HCT116 (cell line): ENCODE measurements around the gene GRK1. TPM values are rescaled to one million over a fixed set of nuclear protein-coding genes. Genes with fewer than 3 reads are reported as not detected.

Experiments
- ATAC-seq: fragments of 200-7000 bp; cut with Tn5 transposase; 2 replicates; pipeline ENCODE4 v1.9.1; 2020; ENCODE audit warnings: mild to moderate bottlenecking, moderate library complexity
- BruUV-seq: library from RNA; stranded (reverse); fragments of 400-500 nt; replicated peaks from 2 replicates; lab custom pipeline; 2021; lab: Mats Ljungman, UMichigan
- CTCF ChIA-PET: fragments of 300-600 bp; sonication (Branson Sonifier 250); formaldehyde crosslinking; loops from one replicate; lab custom pipeline; 2021; ENCODE audit warnings: antibody characterized with exemption; lab: Charles Lee
- POLR2A ChIA-PET: fragments of 300-600, 350-600 bp; sonication (Branson Sonifier 250); formaldehyde crosslinking; loops from one replicate; lab custom pipeline; 2021; ENCODE audit warnings: antibody characterized with exemption; lab: Charles Lee
- RAD21 ChIA-PET, 2 experiments: fragments of 300-600 bp; sonication (Branson Sonifier 250); formaldehyde crosslinking; loops; one replicate each; lab custom pipeline; 2023; ENCODE audit warnings: low total read pairs in 2 of 2; ENCODE audit not compliant: uncharacterized antibody in 2 of 2, unreplicated experiment in 2 of 2, low non-redundant PET in 1 of 2; lab: Charles Lee
- DNase-seq: peaks from one replicate; pipeline ENCODE4 v3.0.0-alpha.2; 2010; ENCODE audit warnings: low read depth, low spot score
- H2AFZ ChIP-seq: fragments of 200-600 bp; shearing (Covaris generic), sonication (generic); 2 replicates; pipeline ENCODE4 v1.6.1; 2017; ENCODE audit warnings: low read depth, mixed run types, mixed read lengths, antibody characterized with exemption, low read length; ENCODE audit not compliant: poor library complexity, severe bottlenecking
- H3K27ac ChIP-seq: 2 replicates; pipeline ENCODE4 v1.5.1; 2012; ENCODE audit warnings: low read depth, low read length
- H3K27me3 ChIP-seq: fragments of 200-600 bp; sonication (generic); 2 replicates; pipeline ENCODE4 v1.6.1; 2016; ENCODE audit warnings: mixed run types, low read length, mixed read lengths; ENCODE audit not compliant: insufficient read depth
- H3K36me3 ChIP-seq, 2 experiments: fragments of 200-500 bp in 1 of 2; fragments of 200-600 bp in 1 of 2; sonication (Bioruptor generic) in 1 of 2; sonication (generic) in 1 of 2; 2 replicates each; pipeline versions ENCODE4 v1.5.1 to v1.6.1; 2014 to 2016; ENCODE audit warnings: low read length in 2 of 2, inconsistent platforms in 1 of 2, mixed read lengths in 1 of 2, mixed run types in 1 of 2; ENCODE audit not compliant: insufficient read depth in 2 of 2, control insufficient read depth in 1 of 2
- H3K4me1 ChIP-seq, 2 experiments: fragments of 200-600 bp in 1 of 2; sonication (generic) in 1 of 2; 2 replicates each; pipeline versions ENCODE4 v1.5.1 to v1.6.1; 2012 to 2017; ENCODE audit warnings: low read length in 2 of 2, inconsistent platforms in 1 of 2, mild to moderate bottlenecking in 1 of 2, mixed read lengths in 1 of 2, mixed run types in 1 of 2, moderate library complexity in 1 of 2; ENCODE audit not compliant: insufficient read depth in 2 of 2, control insufficient read depth in 1 of 2
- H3K4me2 ChIP-seq: fragments of 200-600 bp; sonication (generic); 2 replicates; pipeline ENCODE4 v1.6.1; 2017; ENCODE audit warnings: mixed run types, low read length, mixed read lengths
- H3K4me3 ChIP-seq, 2 experiments: fragments of 200-600 bp in 1 of 2; sonication (generic) in 1 of 2; replicated peaks in 1 of 2; 2 replicates each; pipeline ENCODE4 v1.5.1; 2011 to 2016; ENCODE audit warnings: low read length in 2 of 2, control low read depth in 1 of 2, low read depth in 1 of 2, mild to moderate bottlenecking in 1 of 2, mixed read lengths in 1 of 2, mixed run types in 1 of 2
- H3K79me2 ChIP-seq: fragments of 200-600 bp; sonication (generic); 2 replicates; pipeline ENCODE4 v1.6.1; 2017; ENCODE audit warnings: mild to moderate bottlenecking, mixed run types, low read length, moderate library complexity, mixed read lengths; ENCODE audit not compliant: insufficient read depth
- H3K9ac ChIP-seq: fragments of 200-600 bp; sonication (generic); 2 replicates; pipeline ENCODE4 v1.6.1; 2016; ENCODE audit warnings: low read length, mixed read lengths
- H3K9me2 ChIP-seq: fragments of 200-600 bp; sonication (generic), shearing (Covaris generic); 2 replicates; pipeline ENCODE4 v1.6.1; 2017; ENCODE audit warnings: mixed run types, mild to moderate bottlenecking, moderate library complexity; ENCODE audit not compliant: insufficient read depth
- H3K9me3 ChIP-seq, 2 experiments: fragments of 200-500 bp in 1 of 2; fragments of 200-600 bp in 1 of 2; sonication (Bioruptor generic) in 1 of 2; sonication (generic) in 1 of 2; 2 replicates each; pipeline ENCODE4 v1.6.1; 2014 to 2017; ENCODE audit warnings: low read length in 2 of 2, mixed read lengths in 2 of 2, inconsistent platforms in 1 of 2, low read depth in 1 of 2, mild to moderate bottlenecking in 1 of 2, mixed run types in 1 of 2, moderate library complexity in 1 of 2; ENCODE audit not compliant: control insufficient read depth in 1 of 2, insufficient read depth in 1 of 2
- H4K20me1 ChIP-seq: fragments of 200-600 bp; sonication (generic), shearing (Covaris generic); 2 replicates; pipeline ENCODE4 v1.6.1; 2017; ENCODE audit warnings: mixed run types, mild to moderate bottlenecking, moderate library complexity; ENCODE audit not compliant: insufficient read depth
- ATF3 ChIP-seq: IDR thresholded peaks from 2 replicates; pipeline ENCODE4 v1.6.1; 2012
- CBX3 ChIP-seq: IDR thresholded peaks from 2 replicates; pipeline ENCODE4 v1.6.1; 2012; ENCODE audit warnings: low read depth
- CEBPB ChIP-seq: IDR thresholded peaks from 2 replicates; pipeline ENCODE4 v1.6.1; 2012; ENCODE audit warnings: low read depth
- CTCF ChIP-seq, 3 experiments: fragments of 200-600 bp in 1 of 3; sonication (generic) in 1 of 3; IDR thresholded peaks in 2 of 3; conservative IDR thresholded peaks in 1 of 3; 2 replicates each; pipeline ENCODE4 v1.5.1; 2012 to 2017; ENCODE audit warnings: low read depth in 2 of 3, low read length in 2 of 3, antibody characterized with exemption in 1 of 3, borderline replicate concordance in 1 of 3, control low read depth in 1 of 3, mild to moderate bottlenecking in 1 of 3, mixed read lengths in 1 of 3, mixed run types in 1 of 3, moderate library complexity in 1 of 3; ENCODE audit not compliant: insufficient read depth in 1 of 3
- EGR1 ChIP-seq: IDR thresholded peaks from 2 replicates; pipeline ENCODE4 v1.6.1; 2012; ENCODE audit warnings: low read depth
- ELF1 ChIP-seq: IDR thresholded peaks from 2 replicates; pipeline ENCODE4 v1.6.1; 2012; ENCODE audit warnings: low read depth, borderline replicate concordance
- EZH2 ChIP-seq: fragments of 200-600 bp; sonication (generic); IDR thresholded peaks from 2 replicates; pipeline ENCODE4 v1.6.1; 2017; ENCODE audit warnings: antibody characterized with exemption, mixed run types
- EZH2phosphoT487 ChIP-seq: fragments of 200-600 bp; IDR thresholded peaks from 2 replicates; pipeline ENCODE4 v1.6.1; 2018; ENCODE audit warnings: antibody characterized with exemption, borderline replicate concordance
- FOSL1 ChIP-seq: IDR thresholded peaks from 2 replicates; pipeline ENCODE4 v1.6.1; 2012; ENCODE audit warnings: low read depth
- JUND ChIP-seq: IDR thresholded peaks from 2 replicates; pipeline ENCODE4 v1.6.1; 2012
- MAX ChIP-seq: IDR thresholded peaks from 2 replicates; pipeline ENCODE4 v1.6.1; 2012
- POLR2A ChIP-seq: IDR thresholded peaks from 2 replicates; pipeline ENCODE4 v1.7.0; 2011; ENCODE audit warnings: borderline replicate concordance; ENCODE audit not compliant: insufficient read depth, insufficient read length; ENCODE audit errors: extremely low read depth
- REST ChIP-seq: IDR thresholded peaks from 2 replicates; pipeline ENCODE4 v1.6.1; 2012; ENCODE audit warnings: low read depth
- SRF ChIP-seq: IDR thresholded peaks from 2 replicates; pipeline ENCODE4 v1.6.1; 2012; ENCODE audit warnings: low read depth
- TCF7L2 ChIP-seq: IDR thresholded peaks from 2 replicates; pipeline ENCODE4 v1.7.0; 2011; ENCODE audit warnings: borderline replicate concordance, inconsistent platforms; ENCODE audit not compliant: insufficient read depth, insufficient read length; ENCODE audit errors: extremely low read depth
- YY1 ChIP-seq: IDR thresholded peaks from 2 replicates; pipeline ENCODE4 v1.6.1; 2011; ENCODE audit warnings: low read length, low read depth, moderate library complexity, mild to moderate bottlenecking; ENCODE audit not compliant: insufficient replicate concordance; ENCODE audit errors: extremely low read depth
- ZBTB33 ChIP-seq: IDR thresholded peaks from 2 replicates; pipeline ENCODE4 v1.6.1; 2011; ENCODE audit warnings: mild to moderate bottlenecking, low read length, moderate library complexity; ENCODE audit not compliant: insufficient replicate concordance; ENCODE audit errors: extremely low read depth
- ZFX ChIP-seq: fragments of 450-650 bp; IDR thresholded peaks from 2 replicates; pipeline ENCODE4 v1.6.1; 2017
- ZNF274 ChIP-seq: fragments of 200-500 bp; sonication (Bioruptor generic); IDR thresholded peaks from 2 replicates; pipeline ENCODE4 v1.6.1; 2014; ENCODE audit warnings: mild to moderate bottlenecking, low read depth, low read length, inconsistent platforms
- intact Hi-C: fragments of 100-400 bp; cut with micrococcal nuclease; formaldehyde crosslinking; loops from 2 replicates; pipeline ENCODE4 v1.10.0; 2022
- total RNA-seq: library from RNA; stranded (reverse); gene quantifications from one replicate; pipeline ENCODE4 v1.2.1, GENCODE V29; 2021; ENCODE audit not compliant: unreplicated experiment

GRK1 gene
- total RNA-seq, 1 experiment from 2014 or later, result not detected

GRCh38 chr13:113776231-113777125 is 109.5 kb downstream of the GRK1 start:
- no peaks in the 10 kb centered on the region for H3K79me2 ChIP-seq
- no TSS peak for BruUV-seq
- intact Hi-C loops, result no loop called here
- no peak overlapping the region for H2AFZ ChIP-seq
- no peak for ATAC-seq
- ChIA-PET RAD21 (no interaction called here), CTCF (no interaction called here), POLR2A (no interaction called here)
- H3K27me3 ChIP-seq, result no peaks in the 10 kb centered on the region
- DNase-seq, result no peak
- H4K20me1 ChIP-seq, result no peaks in the 10 kb centered on the region
- no peaks in the 10 kb centered on the region for H3K9me2 ChIP-seq
- H3K4me3 ChIP-seq, result no peak overlapping the region
- H3K9ac ChIP-seq, result no peak overlapping the region
- H3K4me2 ChIP-seq, result no peak overlapping the region
- H3K4me1 ChIP-seq, result peaks cover 0 to 8% of the 10 kb centered on the region in 2 experiments; a peak in 2 of 4 replicates
- no peaks in the 10 kb centered on the region for H3K36me3 ChIP-seq
- H3K27ac ChIP-seq, result no peak overlapping the region
- H3K9me3 ChIP-seq, result no peaks in the 10 kb centered on the region
- TF ChIP-seq MAX (no peak), SRF (no peak), POLR2A (no peak), ZNF274 (no peak), ZBTB33 (no peak), JUND (no peak), REST (no peak), TCF7L2 (no peak), EZH2phosphoT487 (no peak), ZFX (no peak), YY1 (no peak), EGR1 (no peak), EZH2 (no peak), CBX3 (no peak), CEBPB (no peak), ELF1 (no peak), ATF3 (no peak), FOSL1 (no peak), CTCF (IDR thresholded peaks at IDR 0.05 in 2 of 3, conservative IDR thresholded peaks at IDR 0.05 in 1 of 3; ENCODE audit: borderline replicate concordance in 1 of 3, insufficient read depth in 1 of 3, low read depth in 2 of 3, low read length in 2 of 3) (no peak)
